HEK293 (cell line): ENCODE results near the gene CBX5.

Source experiments
- EGR2 ChIP-seq: fragments of 450-650 bp; formaldehyde crosslinking; IDR thresholded peaks from 2 replicates; pipeline ENCODE4 v1.5.1; 2016; ENCODE audit warnings: low read depth, missing biosample characterization, missing genetic modification characterization
- KLF16 ChIP-seq: fragments of 450-650 bp; formaldehyde crosslinking; IDR thresholded peaks from 2 replicates; pipeline ENCODE4 v1.5.1; 2017; ENCODE audit warnings: missing biosample characterization, missing genetic modification characterization
- KLF9 ChIP-seq: fragments of 450-650 bp; formaldehyde crosslinking; IDR thresholded peaks from 2 replicates; pipeline ENCODE4 v1.5.1; 2016; ENCODE audit warnings: missing biosample characterization, missing genetic modification characterization, low read depth
- RBAK ChIP-seq: fragments of 450-650 bp; formaldehyde crosslinking; IDR thresholded peaks from 2 replicates; pipeline ENCODE4 v1.5.1; 2016; ENCODE audit warnings: missing biosample characterization, missing genetic modification characterization
- SETDB1 ChIP-seq: IDR thresholded peaks from one replicate; pipeline ENCODE4 v1.6.1; 2017; ENCODE audit warnings: mild to moderate bottlenecking, low read length, moderate library complexity, mixed read lengths; ENCODE audit not compliant: insufficient read length
- YY1 ChIP-seq: fragments of 450-650 bp; formaldehyde crosslinking; IDR thresholded peaks from 2 replicates; pipeline ENCODE4 v1.5.1; 2018; ENCODE audit warnings: missing biosample characterization, missing genetic modification characterization
- ZBTB21 ChIP-seq: fragments of 450-650 bp; formaldehyde crosslinking; IDR thresholded peaks from 2 replicates; pipeline ENCODE4 v1.5.1; 2017; ENCODE audit warnings: missing biosample characterization, missing genetic modification characterization
- ZBTB8A ChIP-seq: fragments of 450-650 bp; formaldehyde crosslinking; IDR thresholded peaks from 2 replicates; pipeline ENCODE4 v1.5.1; 2016; ENCODE audit warnings: missing biosample characterization, missing genetic modification characterization
- ZFP69B ChIP-seq: fragments of 450-650 bp; formaldehyde crosslinking; IDR thresholded peaks from 2 replicates; pipeline ENCODE4 v1.5.1; 2016; ENCODE audit warnings: missing biosample characterization, missing genetic modification characterization
- ZIC2 ChIP-seq: fragments of 450-650 bp; formaldehyde crosslinking; IDR thresholded peaks from 2 replicates; pipeline ENCODE4 v1.5.1; 2016; ENCODE audit warnings: missing biosample characterization, missing genetic modification characterization
- ZNF140 ChIP-seq: fragments of 450-650 bp; formaldehyde crosslinking; IDR thresholded peaks from 2 replicates; pipeline ENCODE4 v1.5.1; 2016; ENCODE audit warnings: missing biosample characterization, missing genetic modification characterization
- ZNF24 ChIP-seq: fragments of 450-650 bp; formaldehyde crosslinking; IDR thresholded peaks from 2 replicates; pipeline ENCODE4 v1.5.1; 2016; ENCODE audit warnings: missing biosample characterization, missing genetic modification characterization
- ZNF266 ChIP-seq: fragments of 450-650 bp; formaldehyde crosslinking; IDR thresholded peaks from 2 replicates; pipeline ENCODE4 v1.5.1; 2016; ENCODE audit warnings: missing biosample characterization, missing genetic modification characterization, low read depth
- ZNF394 ChIP-seq: fragments of 450-650 bp; formaldehyde crosslinking; IDR thresholded peaks from 2 replicates; pipeline ENCODE4 v1.5.1; 2016; ENCODE audit warnings: missing biosample characterization, missing genetic modification characterization, mild to moderate bottlenecking, moderate library complexity, borderline replicate concordance
- ZNF426 ChIP-seq: fragments of 450-650 bp; formaldehyde crosslinking; IDR thresholded peaks from 2 replicates; pipeline ENCODE4 v1.5.1; 2017; ENCODE audit warnings: missing biosample characterization, missing genetic modification characterization, mild to moderate bottlenecking, inconsistent platforms, moderate library complexity
- ZNF48 ChIP-seq: fragments of 450-650 bp; formaldehyde crosslinking; IDR thresholded peaks from 2 replicates; pipeline ENCODE4 v1.5.1; 2016; ENCODE audit warnings: missing biosample characterization, missing genetic modification characterization
- ZNF548 ChIP-seq: fragments of 450-650 bp; formaldehyde crosslinking; IDR thresholded peaks from 2 replicates; pipeline ENCODE4 v1.5.1; 2016; ENCODE audit warnings: missing biosample characterization, missing genetic modification characterization
- ZNF585B ChIP-seq: fragments of 450-650 bp; formaldehyde crosslinking; IDR thresholded peaks from 2 replicates; pipeline ENCODE4 v1.5.1; 2016; ENCODE audit warnings: missing biosample characterization, missing genetic modification characterization
- ZNF660 ChIP-seq: fragments of 450-650 bp; IDR thresholded peaks from 2 replicates; pipeline ENCODE4 v1.5.1; 2018; ENCODE audit warnings: missing biosample characterization, mild to moderate bottlenecking, missing genetic modification characterization
- ZSCAN30 ChIP-seq: fragments of 450-650 bp; IDR thresholded peaks from 2 replicates; pipeline ENCODE4 v1.5.1; 2018; ENCODE audit warnings: missing biosample characterization, mild to moderate bottlenecking, missing genetic modification characterization, moderate library complexity
- TF ChIP-seq, protein P1 (sequence below): fragments of 450-650 bp; formaldehyde crosslinking; IDR thresholded peaks from 2 replicates; pipeline ENCODE4 v1.5.1; 2016; ENCODE audit warnings: missing biosample characterization, missing genetic modification characterization
- TF ChIP-seq, protein P2 (sequence below): fragments of 450-650 bp; formaldehyde crosslinking; IDR thresholded peaks from 2 replicates; pipeline ENCODE4 v1.5.1; 2016; ENCODE audit warnings: missing biosample characterization, missing genetic modification characterization
- TF ChIP-seq, protein P3 (sequence below): sonication (generic); formaldehyde crosslinking; IDR thresholded peaks from 2 replicates; pipeline ENCODE4 v1.8.1; 2022; ENCODE audit warnings: mild to moderate bottlenecking, moderate library complexity, missing genetic modification reagents
- TF ChIP-seq, protein P4 (sequence below): fragments of 450-650 bp; formaldehyde crosslinking; IDR thresholded peaks from 2 replicates; pipeline ENCODE4 v1.5.1; 2016; ENCODE audit warnings: missing biosample characterization, missing genetic modification characterization

The CBX5 gene

DNA sequence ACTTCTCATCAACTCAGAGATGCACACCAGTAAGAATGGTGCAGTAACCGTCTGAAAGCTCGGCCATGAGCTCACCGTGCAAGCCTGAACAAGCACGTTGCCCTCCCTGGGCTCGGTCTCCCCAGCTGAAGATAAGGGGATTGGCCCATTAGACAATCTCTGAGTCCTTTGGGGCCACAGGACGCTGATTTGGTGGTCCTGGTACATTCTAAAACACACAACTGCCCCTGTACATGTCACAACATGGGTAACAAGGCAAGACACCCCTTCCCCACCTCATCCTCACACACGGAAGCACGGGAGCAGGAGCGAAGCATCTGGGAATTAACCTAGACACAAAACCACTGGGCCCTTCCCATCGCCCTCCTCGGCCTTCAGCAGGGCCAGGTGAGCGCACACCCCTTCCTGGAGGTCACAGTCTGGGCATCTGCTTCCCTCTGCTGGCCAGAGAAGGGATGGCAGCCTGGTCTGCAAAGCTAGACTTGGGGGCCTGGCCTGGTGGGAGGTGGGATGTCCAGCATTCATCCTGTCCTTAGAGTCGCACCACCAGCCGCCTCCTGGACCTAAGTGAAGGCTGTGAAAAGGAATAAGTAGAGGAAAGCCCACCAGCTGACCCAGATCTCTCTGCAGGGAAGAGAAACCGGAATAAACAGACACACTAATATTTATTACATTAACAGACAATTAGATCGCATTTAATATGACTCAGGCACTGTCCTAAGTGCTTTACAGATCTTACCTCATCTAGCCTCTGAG lies 72.2 kb downstream of the CBX5 start (continued):
- TF ChIP-seq, protein P1, sequence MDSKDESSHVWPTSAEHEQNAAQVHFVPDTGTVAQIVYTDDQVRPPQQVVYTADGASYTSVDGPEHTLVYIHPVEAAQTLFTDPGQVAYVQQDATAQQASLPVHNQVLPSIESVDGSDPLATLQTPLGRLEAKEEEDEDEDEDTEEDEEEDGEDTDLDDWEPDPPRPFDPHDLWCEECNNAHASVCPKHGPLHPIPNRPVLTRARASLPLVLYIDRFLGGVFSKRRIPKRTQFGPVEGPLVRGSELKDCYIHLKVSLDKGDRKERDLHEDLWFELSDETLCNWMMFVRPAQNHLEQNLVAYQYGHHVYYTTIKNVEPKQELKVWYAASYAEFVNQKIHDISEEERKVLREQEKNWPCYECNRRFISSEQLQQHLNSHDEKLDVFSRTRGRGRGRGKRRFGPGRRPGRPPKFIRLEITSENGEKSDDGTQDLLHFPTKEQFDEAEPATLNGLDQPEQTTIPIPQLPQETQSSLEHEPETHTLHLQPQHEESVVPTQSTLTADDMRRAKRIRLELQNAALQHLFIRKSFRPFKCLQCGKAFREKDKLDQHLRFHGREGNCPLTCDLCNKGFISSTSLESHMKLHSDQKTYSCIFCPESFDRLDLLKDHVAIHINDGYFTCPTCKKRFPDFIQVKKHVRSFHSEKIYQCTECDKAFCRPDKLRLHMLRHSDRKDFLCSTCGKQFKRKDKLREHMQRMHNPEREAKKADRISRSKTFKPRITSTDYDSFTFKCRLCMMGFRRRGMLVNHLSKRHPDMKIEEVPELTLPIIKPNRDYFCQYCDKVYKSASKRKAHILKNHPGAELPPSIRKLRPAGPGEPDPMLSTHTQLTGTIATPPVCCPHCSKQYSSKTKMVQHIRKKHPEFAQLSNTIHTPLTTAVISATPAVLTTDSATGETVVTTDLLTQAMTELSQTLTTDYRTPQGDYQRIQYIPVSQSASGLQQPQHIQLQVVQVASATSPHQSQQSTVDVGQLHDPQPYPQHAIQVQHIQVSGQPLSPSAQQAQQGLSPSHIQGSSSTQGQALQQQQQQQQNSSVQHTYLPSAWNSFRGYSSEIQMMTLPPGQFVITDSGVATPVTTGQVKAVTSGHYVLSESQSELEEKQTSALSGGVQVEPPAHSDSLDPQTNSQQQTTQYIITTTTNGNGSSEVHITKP (tag by site-specific recombination), result peak; percentile 91
- TF ChIP-seq, protein P2, sequence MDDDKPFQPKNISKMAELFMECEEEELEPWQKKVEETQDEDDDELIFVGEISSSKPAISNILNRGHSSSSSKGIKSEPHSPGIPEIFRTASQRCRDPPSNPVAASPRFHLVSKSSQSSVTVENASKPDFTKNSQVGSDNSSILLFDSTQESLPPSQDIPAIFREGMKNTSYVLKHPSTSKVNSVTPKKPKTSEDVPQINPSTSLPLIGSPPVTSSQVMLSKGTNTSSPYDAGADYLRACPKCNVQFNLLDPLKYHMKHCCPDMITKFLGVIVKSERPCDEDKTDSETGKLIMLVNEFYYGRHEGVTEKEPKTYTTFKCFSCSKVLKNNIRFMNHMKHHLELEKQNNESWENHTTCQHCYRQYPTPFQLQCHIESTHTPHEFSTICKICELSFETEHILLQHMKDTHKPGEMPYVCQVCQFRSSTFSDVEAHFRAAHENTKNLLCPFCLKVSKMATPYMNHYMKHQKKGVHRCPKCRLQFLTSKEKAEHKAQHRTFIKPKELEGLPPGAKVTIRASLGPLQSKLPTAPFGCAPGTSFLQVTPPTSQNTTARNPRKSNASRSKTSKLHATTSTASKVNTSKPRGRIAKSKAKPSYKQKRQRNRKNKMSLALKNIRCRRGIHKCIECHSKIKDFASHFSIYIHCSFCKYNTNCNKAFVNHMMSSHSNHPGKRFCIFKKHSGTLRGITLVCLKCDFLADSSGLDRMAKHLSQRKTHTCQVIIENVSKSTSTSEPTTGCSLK, result no peak
- TF ChIP-seq ZNF585B (no peak), ZNF140 (tag by site-specific recombination) (no peak), SETDB1 (no peak), ZFP69B (tag by site-specific recombination) (no peak; the same call in 1 of the 2 replicates), ZIC2 (tag by site-specific recombination) (no peak), ZNF24 (tag by site-specific recombination) (peak; percentile 53; the same call in 1 of the 2 replicates), ZNF266 (tag by site-specific recombination) (no peak), ZNF548 (tag by site-specific recombination) (no peak), ZBTB8A (tag by site-specific recombination) (peak; percentile 64), ZNF48 (tag by site-specific recombination) (no peak), ZNF394 (tag by site-specific recombination) (peak; percentile 60; the same call in 1 of the 2 replicates), KLF16 (tag by site-specific recombination) (peak; percentile 61), ZNF426 (tag by site-specific recombination) (no peak), ZBTB21 (tag by site-specific recombination) (no peak; the same call in 1 of the 2 replicates), RBAK (tag by site-specific recombination) (no peak), EGR2 (tag by site-specific recombination) (no peak), YY1 (tag by site-specific recombination) (no peak), ZNF660 (tag by site-specific recombination) (no peak; the same call in 1 of the 2 replicates), KLF9 (tag by site-specific recombination) (peak; percentile 93), ZSCAN30 (tag by site-specific recombination) (peak; percentile 28; the same call in 1 of the 2 replicates)
- TF ChIP-seq, protein P3, sequence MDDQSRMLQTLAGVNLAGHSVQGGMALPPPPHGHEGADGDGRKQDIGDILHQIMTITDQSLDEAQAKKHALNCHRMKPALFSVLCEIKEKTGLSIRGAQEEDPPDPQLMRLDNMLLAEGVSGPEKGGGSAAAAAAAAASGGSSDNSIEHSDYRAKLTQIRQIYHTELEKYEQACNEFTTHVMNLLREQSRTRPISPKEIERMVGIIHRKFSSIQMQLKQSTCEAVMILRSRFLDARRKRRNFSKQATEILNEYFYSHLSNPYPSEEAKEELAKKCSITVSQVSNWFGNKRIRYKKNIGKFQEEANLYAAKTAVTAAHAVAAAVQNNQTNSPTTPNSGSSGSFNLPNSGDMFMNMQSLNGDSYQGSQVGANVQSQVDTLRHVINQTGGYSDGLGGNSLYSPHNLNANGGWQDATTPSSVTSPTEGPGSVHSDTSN, result no peak
- TF ChIP-seq, protein P4, sequence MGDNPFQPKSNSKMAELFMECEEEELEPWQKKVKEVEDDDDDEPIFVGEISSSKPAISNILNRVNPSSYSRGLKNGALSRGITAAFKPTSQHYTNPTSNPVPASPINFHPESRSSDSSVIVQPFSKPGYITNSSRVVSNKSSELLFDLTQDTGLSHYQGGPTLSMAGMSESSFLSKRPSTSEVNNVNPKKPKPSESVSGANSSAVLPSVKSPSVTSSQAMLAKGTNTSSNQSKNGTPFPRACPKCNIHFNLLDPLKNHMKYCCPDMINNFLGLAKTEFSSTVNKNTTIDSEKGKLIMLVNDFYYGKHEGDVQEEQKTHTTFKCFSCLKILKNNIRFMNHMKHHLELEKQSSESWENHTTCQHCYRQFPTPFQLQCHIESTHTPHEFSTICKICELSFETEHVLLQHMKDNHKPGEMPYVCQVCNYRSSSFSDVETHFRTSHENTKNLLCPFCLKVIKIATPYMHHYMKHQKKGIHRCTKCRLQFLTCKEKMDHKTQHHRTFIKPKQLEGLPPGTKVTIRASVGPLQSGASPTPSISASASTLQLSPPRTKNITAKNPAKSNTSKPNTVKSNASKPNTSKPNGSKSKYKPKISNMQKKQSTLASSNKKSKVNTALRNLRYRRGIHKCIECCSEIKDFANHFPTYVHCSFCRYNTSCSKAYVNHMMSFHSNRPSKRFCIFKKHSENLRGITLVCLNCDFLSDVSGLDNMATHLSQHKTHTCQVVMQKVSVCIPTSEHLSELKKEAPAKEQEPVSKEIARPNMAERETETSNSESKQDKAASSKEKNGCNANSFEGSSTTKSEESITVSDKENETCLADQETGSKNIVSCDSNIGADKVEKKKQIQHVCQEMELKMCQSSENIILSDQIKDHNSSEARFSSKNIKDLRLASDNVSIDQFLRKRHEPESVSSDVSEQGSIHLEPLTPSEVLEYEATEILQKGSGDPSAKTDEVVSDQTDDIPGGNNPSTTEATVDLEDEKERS (tag by site-specific recombination), result no peak; the same call in 1 of the 2 replicates
